ENCODE results near the gene OR1L4.

OR1L4 gene

GRCh38 chr9:122723690-122724089, at the start of gene OR1L4:
Gene OR1L4 (plus strand): TSS chr9:122723990. CDS start chr9:122723990, 0 bp downstream.
- no peak for DNase-seq

GRCh38 chr9:122684851-122685250, 38.9 kb upstream of the OR1L4 start:
- DNase-seq, result no peak

- DNase-seq, result no peak
These were observed 28.1 kb upstream of the OR1L4 start for GRCh38 chr9:122695696-122696095.

GRCh38 chr9:122718038-122718437, 5.8 kb upstream of the OR1L4 start:
- no peak for DNase-seq

- no peak for DNase-seq
These were observed 4.6 kb upstream of the OR1L4 start for GRCh38 chr9:122719218-122719617.

GRCh38 chr9:122742003-122742402, 18.2 kb downstream of the OR1L4 start, which contains the start of gene OR1L6:
Gene OR1L6 (plus strand): TSS chr9:122742303. CDS start chr9:122749848, 7,545 bp downstream.
- DNase-seq, result no peak

GRCh38 chr9:122754825-122755224, 31.0 kb downstream of the OR1L4 start:
- no peak for DNase-seq

GRCh38 chr9:122767817-122768216, 44.0 kb downstream of the OR1L4 start:
- no peak for DNase-seq

Measured in NCI-H69 (cell line).